ENCODE results near the gene FAM237B.

- TF ChIP-seq, protein P1, sequence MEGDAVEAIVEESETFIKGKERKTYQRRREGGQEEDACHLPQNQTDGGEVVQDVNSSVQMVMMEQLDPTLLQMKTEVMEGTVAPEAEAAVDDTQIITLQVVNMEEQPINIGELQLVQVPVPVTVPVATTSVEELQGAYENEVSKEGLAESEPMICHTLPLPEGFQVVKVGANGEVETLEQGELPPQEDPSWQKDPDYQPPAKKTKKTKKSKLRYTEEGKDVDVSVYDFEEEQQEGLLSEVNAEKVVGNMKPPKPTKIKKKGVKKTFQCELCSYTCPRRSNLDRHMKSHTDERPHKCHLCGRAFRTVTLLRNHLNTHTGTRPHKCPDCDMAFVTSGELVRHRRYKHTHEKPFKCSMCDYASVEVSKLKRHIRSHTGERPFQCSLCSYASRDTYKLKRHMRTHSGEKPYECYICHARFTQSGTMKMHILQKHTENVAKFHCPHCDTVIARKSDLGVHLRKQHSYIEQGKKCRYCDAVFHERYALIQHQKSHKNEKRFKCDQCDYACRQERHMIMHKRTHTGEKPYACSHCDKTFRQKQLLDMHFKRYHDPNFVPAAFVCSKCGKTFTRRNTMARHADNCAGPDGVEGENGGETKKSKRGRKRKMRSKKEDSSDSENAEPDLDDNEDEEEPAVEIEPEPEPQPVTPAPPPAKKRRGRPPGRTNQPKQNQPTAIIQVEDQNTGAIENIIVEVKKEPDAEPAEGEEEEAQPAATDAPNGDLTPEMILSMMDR (IDR thresholded peaks at IDR 0.05; ENCODE audit: low read depth, low read length) = no peak
- TF ChIP-seq EZH2phosphoT487 (IDR thresholded peaks at IDR 0.05; ENCODE audit: low read depth) = no peak
Measured at GRCh38 chr7:90270431-90271178, 50.5 kb downstream of the FAM237B start.
